GM12875 (cell line): Measurements from ENCODE around the gene USP15.

Experiments
- H3K4me3 ChIP-seq: one replicate; pipeline ENCODE4 v1.5.1; 2011; ENCODE audit warnings: low read depth, low read length, control low read depth
- TF ChIP-seq, protein P1 (sequence below): IDR thresholded peaks from 2 replicates; pipeline ENCODE4 v1.5.1; 2011; ENCODE audit warnings: low read depth, mild to moderate bottlenecking, control low read depth, inconsistent platforms, low read length, moderate library complexity, borderline replicate concordance; ENCODE audit not compliant: insufficient read depth

USP15 gene

DNA sequence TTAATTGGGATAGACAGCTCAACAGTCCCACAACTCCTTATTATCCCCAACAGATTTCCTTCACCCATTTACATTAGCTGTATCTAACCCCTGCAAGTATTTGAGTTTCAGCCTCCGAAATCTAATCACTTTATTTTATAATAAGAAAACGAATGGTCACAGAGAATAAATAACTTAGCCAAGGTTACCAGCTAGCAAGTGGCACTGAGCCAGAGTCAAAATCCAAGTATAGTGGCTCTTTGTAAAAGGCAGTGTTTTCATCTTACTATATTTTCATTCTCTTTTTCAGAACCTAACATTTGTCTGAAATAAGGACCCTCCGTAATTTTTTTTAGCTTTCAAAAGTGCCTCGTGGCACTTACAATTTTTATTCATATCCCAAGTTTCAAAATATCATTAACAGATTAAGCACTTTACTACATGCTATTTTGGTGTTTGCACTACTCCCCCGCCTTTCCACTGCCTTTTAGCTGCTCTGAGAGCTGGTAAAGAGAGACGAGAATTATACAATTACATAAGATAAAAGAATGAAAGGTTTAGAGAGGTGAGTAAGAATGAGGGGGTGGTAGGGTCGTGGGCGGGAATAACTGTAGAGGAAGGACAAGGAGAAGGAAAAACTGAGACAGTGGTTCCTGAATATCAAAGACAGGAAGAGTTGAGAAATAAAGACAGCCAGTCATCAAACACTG, 3.7 kb upstream of the USP15 start:
- TF ChIP-seq, protein P1, sequence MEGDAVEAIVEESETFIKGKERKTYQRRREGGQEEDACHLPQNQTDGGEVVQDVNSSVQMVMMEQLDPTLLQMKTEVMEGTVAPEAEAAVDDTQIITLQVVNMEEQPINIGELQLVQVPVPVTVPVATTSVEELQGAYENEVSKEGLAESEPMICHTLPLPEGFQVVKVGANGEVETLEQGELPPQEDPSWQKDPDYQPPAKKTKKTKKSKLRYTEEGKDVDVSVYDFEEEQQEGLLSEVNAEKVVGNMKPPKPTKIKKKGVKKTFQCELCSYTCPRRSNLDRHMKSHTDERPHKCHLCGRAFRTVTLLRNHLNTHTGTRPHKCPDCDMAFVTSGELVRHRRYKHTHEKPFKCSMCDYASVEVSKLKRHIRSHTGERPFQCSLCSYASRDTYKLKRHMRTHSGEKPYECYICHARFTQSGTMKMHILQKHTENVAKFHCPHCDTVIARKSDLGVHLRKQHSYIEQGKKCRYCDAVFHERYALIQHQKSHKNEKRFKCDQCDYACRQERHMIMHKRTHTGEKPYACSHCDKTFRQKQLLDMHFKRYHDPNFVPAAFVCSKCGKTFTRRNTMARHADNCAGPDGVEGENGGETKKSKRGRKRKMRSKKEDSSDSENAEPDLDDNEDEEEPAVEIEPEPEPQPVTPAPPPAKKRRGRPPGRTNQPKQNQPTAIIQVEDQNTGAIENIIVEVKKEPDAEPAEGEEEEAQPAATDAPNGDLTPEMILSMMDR = no peak

DNA sequence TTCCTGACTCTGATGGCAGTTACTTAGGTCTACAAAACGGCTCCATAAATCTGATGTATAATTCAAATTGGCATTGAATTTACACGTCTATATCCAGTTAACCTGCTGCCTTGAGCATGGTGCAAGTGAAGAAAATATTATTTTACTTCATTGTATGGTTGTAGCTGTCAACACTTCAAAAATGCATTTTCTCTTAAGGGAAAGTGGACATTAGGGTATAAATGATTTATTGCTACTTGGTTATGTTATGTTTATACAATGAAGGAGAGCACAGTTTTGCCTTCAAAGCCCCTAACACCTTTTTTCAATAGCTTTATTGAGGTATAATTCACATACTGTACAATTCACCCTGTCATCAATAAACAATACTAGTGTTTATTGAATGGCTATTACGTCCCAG, 2.0 kb upstream of the USP15 start:
- H3K4me3 ChIP-seq = no peak overlapping the region
- TF ChIP-seq, protein P1 = no peak

More for the DNA sequence above, 3.7 kb upstream of the USP15 start:
- no peak overlapping the region for H3K4me3 ChIP-seq

DNA sequence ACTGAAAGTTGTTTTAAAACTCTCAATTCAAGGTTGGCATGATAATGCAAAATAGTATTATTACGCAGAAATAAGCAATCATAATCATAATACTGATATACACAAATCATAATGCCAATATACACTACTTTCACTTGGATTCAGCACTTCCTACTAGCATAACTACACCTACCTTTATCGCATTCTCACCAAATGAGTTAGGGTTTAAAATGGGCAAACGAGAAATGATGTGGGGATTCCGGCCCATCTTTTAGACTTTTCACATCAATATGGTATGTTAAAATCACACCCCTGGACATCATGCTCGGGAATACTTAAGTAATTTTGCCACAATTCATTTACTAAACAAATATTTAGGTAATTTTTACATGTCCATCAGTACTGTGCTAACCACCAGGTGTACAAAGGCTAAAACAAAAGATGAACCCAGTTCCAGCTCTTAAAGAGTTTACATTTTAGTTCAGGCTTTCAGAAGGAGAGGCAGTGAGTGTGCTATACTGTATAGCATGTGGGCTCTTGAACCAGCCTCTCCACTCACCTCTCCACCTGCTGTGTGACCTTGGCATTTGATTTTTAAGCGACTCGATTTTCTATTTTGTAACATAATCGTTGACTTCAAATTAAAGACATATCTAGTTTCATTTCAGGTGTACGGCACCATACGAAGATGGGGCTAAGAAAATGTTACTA, 1.1 kb upstream of the USP15 start:
- TF ChIP-seq, protein P1 = no peak
- H3K4me3 ChIP-seq = peak overlapping the region; percentile 91

DNA sequence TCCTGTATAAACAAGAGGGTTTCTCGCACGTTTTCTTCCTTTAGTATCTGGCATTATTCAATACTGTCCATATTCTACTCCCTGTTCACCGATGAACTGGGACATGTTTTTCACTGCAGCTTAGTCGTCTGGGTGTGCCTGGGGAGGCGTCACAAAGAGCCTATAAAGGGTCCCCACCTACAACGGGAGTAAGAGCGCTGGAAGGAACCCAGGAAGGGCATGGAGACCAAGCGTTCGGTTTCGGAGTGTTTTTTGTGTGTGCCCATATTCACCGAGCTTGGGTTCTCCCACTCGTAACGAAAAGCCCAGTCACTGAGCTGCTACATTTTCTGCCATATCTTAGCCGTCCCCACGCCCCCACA, 592 bp upstream of the USP15 start:
- TF ChIP-seq, protein P1 = no peak
- H3K4me3 ChIP-seq = peak overlapping the region; percentile 91

DNA sequence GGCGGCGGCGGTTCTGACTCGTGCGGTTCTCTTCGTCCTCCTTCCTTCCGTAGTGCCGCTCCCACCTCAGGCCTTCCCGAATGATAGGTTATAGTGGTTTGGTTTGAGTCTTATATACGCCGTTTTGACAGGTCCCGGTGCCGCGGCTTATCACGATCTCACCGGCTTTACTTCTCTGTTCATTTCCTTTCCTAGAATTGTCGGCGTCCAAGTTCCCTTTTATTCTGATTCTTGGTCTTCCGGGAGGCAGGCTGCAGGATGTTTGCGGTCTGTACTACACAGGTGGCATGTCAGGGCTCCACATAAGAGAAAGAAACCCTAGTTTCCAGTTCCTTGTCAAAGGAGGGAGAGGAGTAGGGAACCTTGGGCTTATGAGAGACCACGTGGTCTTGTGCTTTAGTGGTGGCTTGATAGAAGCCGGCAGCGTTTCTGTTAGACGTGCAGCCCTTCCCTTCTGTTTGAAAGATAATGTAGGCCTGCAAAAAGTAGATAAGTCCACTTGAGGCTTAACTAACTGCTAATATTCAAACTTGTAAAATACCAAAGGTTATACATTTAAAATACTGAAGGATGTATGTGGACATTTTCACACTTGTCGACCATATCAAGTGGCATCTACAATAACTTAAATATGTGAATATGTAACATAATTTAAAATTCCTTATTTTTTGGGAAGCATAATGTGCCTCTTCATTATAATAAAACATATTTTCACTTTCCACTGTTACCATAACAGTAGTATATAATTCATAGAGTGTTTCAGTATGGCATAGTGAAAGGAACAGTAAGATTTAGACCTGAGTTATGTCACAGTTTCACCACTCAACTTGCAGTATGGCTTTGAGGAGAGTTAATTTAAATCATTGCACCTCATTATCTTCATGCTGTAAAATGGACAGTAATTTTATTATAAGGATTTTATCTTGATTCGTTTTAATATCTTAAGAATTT, 804 bp downstream of the USP15 start:
- TF ChIP-seq, protein P1 = no peak
- peak overlapping the region; percentile 91 for H3K4me3 ChIP-seq

DNA sequence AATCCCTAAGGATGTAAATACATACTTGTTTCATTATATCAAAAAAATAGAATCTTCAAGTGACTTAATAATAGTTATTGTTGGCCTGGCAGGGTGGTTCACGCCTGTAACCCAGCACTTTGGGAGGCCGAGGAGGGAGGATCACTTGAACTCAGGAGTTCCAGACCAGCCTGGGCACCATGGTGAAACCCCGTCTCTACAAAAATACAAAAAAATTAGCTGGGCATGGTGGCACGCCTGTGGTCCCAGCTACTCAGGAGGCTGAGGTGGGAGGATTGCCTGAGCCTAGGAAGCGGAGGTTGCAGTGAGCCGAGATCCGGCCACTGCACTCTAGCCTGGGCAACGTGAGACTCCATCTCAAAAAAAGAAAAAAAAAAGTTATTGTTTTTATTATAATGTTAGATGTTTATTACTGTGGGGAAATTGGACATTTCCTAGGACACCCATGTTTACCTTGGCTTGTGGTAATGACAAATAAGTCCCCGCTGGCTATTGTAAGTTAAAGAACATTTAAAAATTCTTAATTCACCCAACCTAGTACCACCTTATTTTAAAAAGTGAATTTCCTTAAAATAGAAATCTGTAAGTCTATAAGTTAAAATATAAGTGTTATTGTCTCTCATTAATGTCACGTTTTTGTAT, 1.8 kb downstream of the USP15 start:
- TF ChIP-seq, protein P1 = no peak
- H3K4me3 ChIP-seq = peak overlapping the region; percentile 91
